HL-60 (cell line): Measurements from ENCODE around the gene MIF.
"Not testable (repeated sequence)": the region's sequence is repeated elsewhere in the genome, so short reads cannot be mapped to it uniquely, and the experiment has no call there.

ENCODE experiments used
- CTCF ChIP-seq: IDR thresholded peaks from one replicate; pipeline ENCODE4 v1.5.1; 2011; ENCODE audit warnings: low read length, control low read depth, inconsistent platforms; ENCODE audit not compliant: insufficient read depth
- GABPA ChIP-seq: IDR thresholded peaks from 2 replicates; pipeline ENCODE4 v1.6.1; 2012; ENCODE audit warnings: low read depth
- POLR2AphosphoS5 ChIP-seq: IDR thresholded peaks from 2 replicates; pipeline ENCODE4 v1.6.1; 2012; ENCODE audit warnings: low read depth
- REST ChIP-seq: IDR thresholded peaks from 2 replicates; pipeline ENCODE4 v1.6.1; 2012; ENCODE audit warnings: low read depth; ENCODE audit not compliant: insufficient replicate concordance

- TF ChIP-seq CTCF, GABPA, POLR2AphosphoS5, REST: not testable (repeated sequence)
These were observed 13.2 kb downstream of the MIF start for GRCh38 chr22:23907423-23907822.
